Endodermal cell (in vitro differentiated cells): ENCODE data around the gene VSTM5. TPM values are rescaled to one million over a fixed set of nuclear protein-coding genes. Genes with fewer than 3 reads are reported as not detected.

ENCODE experiments used
- DNase-seq: peaks from one replicate; pipeline ENCODE4 v3.0.0-alpha.2; 2017
- H3K27ac ChIP-seq: 2 replicates; pipeline ENCODE4 v1.5.1; 2013; ENCODE audit warnings: mild to moderate bottlenecking, low read depth, low read length, moderate library complexity
- H3K27me3 ChIP-seq: 2 replicates; pipeline ENCODE4 v1.6.1; 2013; ENCODE audit warnings: mild to moderate bottlenecking, low read length, moderate library complexity; ENCODE audit not compliant: insufficient read depth, control insufficient read depth, poor library complexity, severe bottlenecking
- H3K36me3 ChIP-seq: 2 replicates; pipeline ENCODE4 v1.7.0; 2013; ENCODE audit warnings: mild to moderate bottlenecking, low read length, moderate library complexity; ENCODE audit not compliant: control insufficient read depth, insufficient read depth
- H3K4me1 ChIP-seq: one replicate; pipeline ENCODE4 v1.7.0; 2013; ENCODE audit warnings: low read length; ENCODE audit not compliant: control insufficient read depth, insufficient read depth
- H3K4me3 ChIP-seq: 2 replicates; pipeline ENCODE4 v1.5.1; 2013; ENCODE audit warnings: mild to moderate bottlenecking, low read length, moderate library complexity
- H3K9ac ChIP-seq: 2 replicates; pipeline ENCODE4 v1.6.1; 2013; ENCODE audit warnings: mild to moderate bottlenecking, low read length, moderate library complexity; ENCODE audit not compliant: poor library complexity, severe bottlenecking; ENCODE audit errors: extremely low read depth
- H3K9me3 ChIP-seq: 2 replicates; pipeline ENCODE4 v1.6.1; 2013; ENCODE audit warnings: mild to moderate bottlenecking, low read length, moderate library complexity; ENCODE audit not compliant: control insufficient read depth
- H3K27ac Mint-ChIP-seq: 2 replicates; pipeline ENCODE4 v1.8.0; 2020; ENCODE audit warnings: mixed read lengths
- H3K27me3 Mint-ChIP-seq: 2 replicates; pipeline ENCODE4 v1.8.0; 2021; ENCODE audit warnings: mild to moderate bottlenecking, mixed read lengths; ENCODE audit not compliant: insufficient read depth
- H3K36me3 Mint-ChIP-seq: 2 replicates; pipeline ENCODE4 v1.8.0; 2020; ENCODE audit warnings: low read depth, mixed read lengths
- H3K4me1 Mint-ChIP-seq: 2 replicates; pipeline ENCODE4 v1.8.0; 2020; ENCODE audit warnings: mixed read lengths
- H3K4me3 Mint-ChIP-seq: 2 replicates; pipeline ENCODE4 v1.8.0; 2020; ENCODE audit warnings: mild to moderate bottlenecking, moderate library complexity, mixed read lengths
- H3K9me3 Mint-ChIP-seq: 2 replicates; pipeline ENCODE4 v1.8.0; 2020; ENCODE audit warnings: mild to moderate bottlenecking, mixed read lengths
- CTCF ChIP-seq: fragments of 200-600 bp; sonication (generic); conservative IDR thresholded peaks from 2 replicates; pipeline ENCODE4 v1.5.0; 2021; ENCODE audit warnings: antibody characterized with exemption, mild to moderate bottlenecking
- WGBS, 2 experiments: methylation state at CpG; one replicate each; pipeline versions ENCODE4 v1.1.5 to v1.1.7; 2013; ENCODE audit warnings: missing lambda C conversion rate in 2 of 2, mixed read lengths in 1 of 2; ENCODE audit not compliant: insufficient coverage in 1 of 2, insufficient read length in 1 of 2; 5-methylcytosine and 5-hydroxymethylcytosine counted together
- long read RNA-seq, 4 experiments: library from polyadenylated mRNA in 2 of 4; library from RNA in 1 of 4; library from capped mRNA in 1 of 4; stranded (forward) in 3 of 4; unstranded in 1 of 4; transcript quantifications; one replicate each; pipeline ENCODE4 v2.0.0, GENCODE V29; 2020 to 2021; ENCODE audit warnings: inconsistent platforms in 1 of 4
- polyA plus RNA-seq, 2 experiments: library from polyadenylated mRNA; stranded (reverse); fragments of 50-300 nt; gene quantifications; one replicate each; pipeline ENCODE4 v1.2.3, GENCODE V29; 2013
- total RNA-seq, 2 donors: library from RNA; stranded (reverse); fragmentation: NEBNext Ultra II Directional in 1 of 2; extraction: Animal tissue kit (Norgen Biotek cat#: 25700) in 1 of 2; gene quantifications; 2 replicates in 1 of 2; 3 replicates in 1 of 2; pipeline ENCODE4 v1.2.1, GENCODE V29; 2021

VSTM5 gene
- under 1 TPM; 0.29 to 0.75 TPM for total RNA-seq
- polyA plus RNA-seq (2013, experiment 1 of 2) = 0.25 TPM
- polyA plus RNA-seq (2013, experiment 2 of 2) = 0.25 TPM
- long read RNA-seq, experiment 1, partial matches to known transcripts = 0 of 1 reads
- long read RNA-seq, experiment 1, other reads (novel, unspliced or antisense) = 0 of 1 reads
- long read RNA-seq, experiment 2 = 0 reads
- long read RNA-seq, experiment 3, partial matches to known transcripts = 0 of 3 reads
- long read RNA-seq, experiment 3, other reads (novel, unspliced or antisense) = 0 of 3 reads
- long read RNA-seq, experiment 4, partial matches to known transcripts = 0 of 2 reads
- long read RNA-seq, experiment 4, other reads (novel, unspliced or antisense) = 2 of 2 reads

- Mint-ChIP-seq H3K4me1 (peaks cover 12% of the 10 kb centered on the region), H3K36me3 (no peaks in the 10 kb centered on the region), H3K27me3 (no peaks in the 10 kb centered on the region), H3K27ac (no peak within 1 kb of the TSS), H3K4me3 (peak within 1 kb of the TSS; percentile 37), H3K9me3 (no peaks in the 10 kb centered on the region)
- H3K4me1 ChIP-seq = peaks cover 6% of the 10 kb centered on the region
- WGBS, 2 experiments = 85 to 100% methylated on average over 1 to 4 of the region's 6 CpGs
- H3K27ac ChIP-seq = no peak within 1 kb of the TSS
- no peak for DNase-seq
- H3K9me3 ChIP-seq = peaks cover 3% of the 10 kb centered on the region
- TF ChIP-seq CTCF = no peak
- H3K36me3 ChIP-seq = no peaks in the 10 kb centered on the region
- H3K27me3 ChIP-seq = no peaks in the 10 kb centered on the region
- H3K9ac ChIP-seq = no peak within 1 kb of the TSS
- H3K4me3 ChIP-seq = no peak within 1 kb of the TSS
These were observed at the start of gene VSTM5 for GRCh38 chr11:93850594-93851018. VSTM5 (minus strand) TSS chr11:93850618; CDS start chr11:93850502, 116 bp downstream.

GRCh38 chr11:93895106-93895862 is 44.9 kb upstream of the VSTM5 start:
- Mint-ChIP-seq H3K4me3 (no peak overlapping the region), H3K4me1 (peaks cover 9% of the 10 kb centered on the region), H3K36me3 (no peaks in the 10 kb centered on the region), H3K27me3 (peaks cover 21% of the 10 kb centered on the region), H3K9me3 (peaks cover 19% of the 10 kb centered on the region), H3K27ac (no peak overlapping the region)
- Histone ChIP-seq H3K9ac (no peak overlapping the region), H3K4me3 (no peak overlapping the region), H3K27me3 (peaks cover 4% of the 10 kb centered on the region), H3K4me1 (peaks cover 3% of the 10 kb centered on the region), H3K27ac (no peak overlapping the region), H3K9me3 (peaks cover 15% of the 10 kb centered on the region), H3K36me3 (no peaks in the 10 kb centered on the region)
- DNase-seq = peak; percentile 63
- peak; percentile 84 for TF ChIP-seq CTCF
- 41 to 69% methylated on average over 3 to 5 of the region's 5 CpGs for WGBS, 2 experiments

GRCh38 chr11:93890391-93891051 is 40.1 kb upstream of the VSTM5 start:
- H3K9me3 Mint-ChIP-seq = peaks cover 13% of the 10 kb centered on the region
- peaks cover 9% of the 10 kb centered on the region for H3K27me3 Mint-ChIP-seq
- H3K27ac ChIP-seq = no peak overlapping the region
- no peak overlapping the region for H3K9ac ChIP-seq
- peaks cover 3% of the 10 kb centered on the region for H3K4me1 ChIP-seq
- WGBS, 2 experiments = 89 to 94% methylated on average over 2 to 3 of the region's 3 CpGs
- TF ChIP-seq CTCF = no peak
- H3K4me3 ChIP-seq = no peak overlapping the region
- peaks cover 23% of the 10 kb centered on the region for H3K9me3 ChIP-seq
- peaks cover 4% of the 10 kb centered on the region for H3K27me3 ChIP-seq
- H3K36me3 Mint-ChIP-seq = no peaks in the 10 kb centered on the region
- H3K36me3 ChIP-seq = no peaks in the 10 kb centered on the region
- H3K4me3 Mint-ChIP-seq = no peak overlapping the region
- no peak for DNase-seq
- peaks cover 6% of the 10 kb centered on the region for H3K4me1 Mint-ChIP-seq
- H3K27ac Mint-ChIP-seq = no peak overlapping the region
